GM19452 (cell line): ENCODE data around the gene FILIP1L.

ENCODE experiments used
- ATAC-seq: cut with Tn5 transposase; IDR thresholded peaks from one replicate; pipeline ENCODE4 v1.9.1; 2021; ENCODE audit not compliant: unreplicated experiment

The FILIP1L gene

GRCh38 chr3:100125161-100125938 is 11.0 kb upstream of the FILIP1L start:
- ATAC-seq, result no peak

DNA sequence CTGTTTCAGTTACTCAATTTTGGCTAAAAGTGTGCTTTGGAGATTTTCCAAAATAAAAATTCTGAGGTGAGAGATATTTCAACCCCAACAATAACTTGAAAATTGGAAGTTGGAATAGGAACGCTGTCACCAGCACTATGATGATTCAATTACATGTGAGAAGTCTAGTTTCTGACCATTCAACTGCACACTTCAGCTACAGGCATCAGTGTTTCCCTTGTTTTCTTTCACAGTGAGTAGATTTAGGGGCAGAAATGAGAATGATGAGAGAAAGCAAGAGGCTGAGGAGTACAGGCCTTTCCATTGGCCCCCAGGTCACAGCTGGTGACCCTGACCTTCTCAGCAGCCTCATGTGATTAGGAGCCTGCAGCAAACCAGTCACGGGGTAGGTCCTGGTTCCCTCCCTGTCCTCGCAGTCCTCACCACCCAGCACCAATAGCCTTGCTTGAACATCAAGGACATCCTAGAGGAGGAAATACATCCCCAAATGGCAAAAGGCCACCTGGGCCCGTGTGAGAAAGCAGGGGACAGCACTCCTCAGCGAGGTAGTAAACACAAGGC is 10.0 kb upstream of the FILIP1L start:
- ATAC-seq, result no peak

DNA sequence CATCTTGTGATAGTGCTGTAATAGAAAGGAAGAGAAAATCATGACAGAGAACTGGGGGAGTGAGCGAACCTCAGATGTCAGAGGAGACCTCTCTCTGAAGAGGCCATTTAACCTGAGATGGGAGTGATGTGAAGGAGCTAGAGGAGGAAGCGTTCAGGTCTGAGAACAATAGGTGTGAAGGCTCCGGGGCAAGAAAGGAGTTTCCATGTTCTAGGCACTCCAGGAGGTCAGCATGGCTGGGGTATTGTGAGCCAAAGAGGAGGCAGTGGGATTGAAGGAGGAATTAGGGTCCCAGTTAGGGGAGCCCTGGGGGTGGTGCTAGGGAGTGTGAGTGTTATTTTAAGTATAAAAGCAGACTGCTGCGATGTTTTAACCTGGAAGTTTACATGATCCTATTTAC is 8.8 kb upstream of the FILIP1L start:
- ATAC-seq, result no peak

- ATAC-seq, result no peak
These were observed 8.0 kb upstream of the FILIP1L start for GRCh38 chr3:100122321-100122720.

DNA sequence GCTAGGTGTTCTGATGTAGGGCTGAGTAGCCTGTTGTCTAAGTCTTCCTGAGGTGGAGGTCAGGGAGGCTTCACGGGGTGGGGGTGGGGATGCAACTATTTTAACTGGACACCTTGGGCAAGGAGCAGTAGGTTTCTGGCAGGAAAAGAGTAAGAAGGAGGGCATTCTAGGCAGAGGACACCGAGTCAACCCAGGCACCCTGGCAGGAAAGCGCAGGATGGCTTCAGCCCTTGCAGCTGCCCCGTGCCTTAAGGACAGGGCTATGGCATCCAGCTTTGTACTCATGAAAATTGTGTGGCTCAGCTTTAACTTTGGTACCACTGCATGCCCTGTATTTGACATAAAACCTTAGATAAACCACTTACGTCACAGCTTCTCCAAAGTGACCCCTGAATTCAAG is 6.4 kb upstream of the FILIP1L start:
- no peak for ATAC-seq

DNA sequence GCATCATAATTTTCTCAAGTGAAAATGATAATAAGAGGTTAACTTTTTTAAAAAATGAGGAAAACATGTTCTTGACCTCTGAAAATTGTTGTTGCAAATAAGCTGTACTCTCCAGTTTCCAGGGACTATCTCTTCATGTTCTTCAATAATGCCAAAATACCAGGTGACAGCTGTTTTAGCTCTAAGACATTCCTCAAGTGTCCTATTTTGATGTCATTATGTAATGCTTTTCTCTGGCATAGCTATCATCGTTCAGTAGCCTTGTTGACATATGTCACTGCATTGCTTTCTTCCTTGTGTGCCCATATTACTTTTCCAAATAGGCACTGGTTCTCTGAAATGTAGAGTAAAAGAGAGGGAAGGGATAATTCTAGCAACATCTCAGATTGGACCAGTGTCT is 5.7 kb upstream of the FILIP1L start:
- no peak for ATAC-seq

DNA sequence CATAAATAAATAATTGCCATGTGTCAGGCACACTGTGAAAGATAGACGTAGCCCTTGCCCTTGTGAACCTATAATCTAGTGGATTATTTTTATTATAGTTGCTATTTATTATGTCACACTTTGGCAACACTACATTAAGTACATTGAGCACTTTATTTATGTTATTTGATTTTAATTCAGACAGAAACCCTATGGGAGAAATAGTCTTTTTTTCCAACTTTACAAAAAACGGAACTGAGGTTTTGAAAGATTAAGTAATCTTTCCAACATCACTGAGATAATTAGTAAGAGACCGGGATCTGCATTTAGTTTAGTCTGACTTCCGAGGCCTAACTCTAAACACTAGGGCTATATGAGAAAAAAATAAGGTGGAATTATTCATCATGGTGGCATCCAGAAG is 2.8 kb upstream of the FILIP1L start:
- no peak for ATAC-seq

GRCh38 chr3:100113723-100114412 is 433 bp downstream of the FILIP1L start:
- no peak for ATAC-seq

- no peak for ATAC-seq
These were observed 2.6 kb downstream of the FILIP1L start for GRCh38 chr3:100111728-100112127.

GRCh38 chr3:100110162-100110561 is 4.1 kb downstream of the FILIP1L start:
- ATAC-seq, result no peak

DNA sequence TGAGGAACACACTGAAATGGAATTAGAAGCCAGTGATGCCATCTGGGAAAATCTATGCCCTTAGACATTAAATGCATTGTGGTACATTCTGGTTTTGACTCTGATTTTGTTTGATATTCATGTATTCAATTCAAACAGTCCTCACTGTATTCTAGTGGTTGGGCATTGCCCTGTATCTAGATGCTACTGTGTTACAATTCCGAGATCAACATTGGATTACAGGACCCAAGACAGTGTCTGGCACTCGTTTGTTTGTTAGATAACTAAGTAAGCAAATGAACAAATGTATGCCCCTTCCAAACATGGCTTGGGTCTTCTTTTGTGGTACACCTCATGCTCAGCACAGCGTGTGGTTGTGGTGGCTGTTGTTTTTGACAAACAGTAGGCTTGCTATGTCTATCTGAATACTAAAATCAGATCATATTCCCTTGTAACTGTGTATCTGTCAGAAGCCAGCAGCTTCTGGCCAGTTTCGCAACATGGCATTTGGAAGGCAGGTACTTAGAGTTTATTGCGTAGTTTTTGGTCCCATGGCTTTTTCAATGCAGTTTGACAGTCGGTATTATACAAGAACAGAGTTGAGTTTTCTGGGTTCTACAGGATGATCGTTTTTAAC is 5.7 kb downstream of the FILIP1L start:
- no peak for ATAC-seq

DNA sequence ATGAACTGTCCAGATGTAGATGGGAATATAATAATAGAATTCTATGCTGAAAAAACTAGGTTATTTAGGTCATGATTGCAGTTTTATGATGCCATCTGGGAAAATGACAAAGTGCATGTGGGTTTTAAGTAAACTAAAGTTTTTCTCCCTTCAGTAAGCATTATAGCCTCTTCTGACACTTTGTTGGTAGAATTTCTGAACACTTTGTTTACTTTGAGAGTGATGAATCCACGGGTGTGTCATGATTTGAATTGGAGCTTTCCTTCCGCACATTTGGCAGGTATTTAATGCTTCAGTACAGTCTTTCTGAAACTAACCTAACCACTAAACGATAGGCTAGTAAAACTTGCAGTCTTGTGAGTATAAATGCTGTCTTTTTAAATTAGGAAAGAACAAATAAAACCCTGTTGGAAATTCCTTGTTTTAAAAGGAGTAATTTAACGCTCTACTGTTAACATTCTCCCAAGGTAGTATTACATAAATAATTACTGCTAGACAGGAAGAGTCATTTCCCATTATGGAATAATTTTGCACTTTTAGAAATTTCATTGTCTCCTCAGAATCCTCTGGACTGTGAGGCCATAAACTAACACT is 7.0 kb downstream of the FILIP1L start:
- ATAC-seq, result no peak

- no peak for ATAC-seq
These were observed 7.7 kb downstream of the FILIP1L start for GRCh38 chr3:100106531-100107141.

DNA sequence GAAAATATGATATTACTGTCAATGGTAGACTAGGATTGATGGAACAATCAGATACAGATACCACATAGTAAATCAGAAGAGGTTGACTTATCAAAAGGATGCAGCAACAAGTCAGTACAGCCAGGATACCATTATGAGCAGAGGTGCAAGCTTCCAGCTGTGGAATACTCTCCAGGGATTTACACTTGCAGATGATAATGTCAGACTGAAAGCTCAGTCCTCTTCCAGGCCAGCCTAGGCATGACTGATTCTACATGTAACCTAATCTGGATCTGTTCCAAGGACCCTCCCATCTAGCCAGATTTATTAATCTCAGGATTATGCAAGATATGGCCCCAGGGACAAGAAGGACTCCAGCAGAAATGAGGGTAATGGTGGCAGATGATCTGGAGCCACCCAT is 8.2 kb downstream of the FILIP1L start:
- ATAC-seq, result no peak

DNA sequence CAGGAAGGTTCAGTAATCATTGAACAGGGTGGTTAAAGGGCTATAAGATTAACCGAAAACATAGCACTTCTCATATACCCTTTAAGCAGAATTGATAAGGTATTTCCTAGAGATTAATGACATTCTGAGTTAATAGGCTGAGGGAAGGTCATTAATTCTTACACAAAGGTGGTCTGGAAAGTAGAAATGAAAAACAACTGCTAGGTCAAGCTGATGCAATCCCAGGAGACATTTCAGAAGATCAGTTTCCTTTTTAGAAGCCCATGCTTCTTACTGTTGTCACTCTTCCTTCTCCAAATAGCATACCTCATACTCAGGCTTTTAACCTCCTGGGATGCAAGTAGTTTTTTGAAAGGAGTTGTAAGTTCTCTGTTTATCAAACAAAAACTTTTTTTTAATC is 8.8 kb downstream of the FILIP1L start:
- ATAC-seq, result no peak

DNA sequence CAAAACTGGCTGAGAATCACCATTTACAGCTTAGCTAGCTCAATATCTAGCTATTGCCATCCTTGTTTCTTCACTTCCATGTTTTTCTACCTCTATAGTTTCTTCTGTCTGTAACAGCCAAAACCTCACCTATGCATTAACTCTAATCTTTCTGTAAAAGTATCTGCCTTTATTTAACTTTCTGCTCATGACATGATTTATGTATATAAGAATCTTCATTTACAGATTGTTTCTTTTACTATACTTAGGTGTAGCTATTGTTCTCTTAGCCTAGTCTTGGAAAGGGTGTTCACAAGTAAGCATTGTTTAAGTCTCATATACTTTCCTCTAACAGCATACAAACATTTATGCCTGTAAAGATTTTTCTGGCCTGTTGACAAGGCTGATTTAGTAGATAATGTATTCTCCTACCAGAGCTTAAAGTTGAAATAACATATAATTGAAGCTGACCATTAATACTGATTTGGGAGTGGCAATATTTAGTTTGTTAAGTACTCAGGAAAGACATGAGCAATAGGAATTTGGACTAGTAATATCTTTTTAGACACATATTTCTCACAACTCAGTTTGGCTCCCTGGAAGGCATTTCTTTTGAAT is 9.4 kb downstream of the FILIP1L start:
- no peak for ATAC-seq

- ATAC-seq, result peak; percentile 44
These were observed 9.9 kb downstream of the FILIP1L start for GRCh38 chr3:100104442-100104798.

DNA sequence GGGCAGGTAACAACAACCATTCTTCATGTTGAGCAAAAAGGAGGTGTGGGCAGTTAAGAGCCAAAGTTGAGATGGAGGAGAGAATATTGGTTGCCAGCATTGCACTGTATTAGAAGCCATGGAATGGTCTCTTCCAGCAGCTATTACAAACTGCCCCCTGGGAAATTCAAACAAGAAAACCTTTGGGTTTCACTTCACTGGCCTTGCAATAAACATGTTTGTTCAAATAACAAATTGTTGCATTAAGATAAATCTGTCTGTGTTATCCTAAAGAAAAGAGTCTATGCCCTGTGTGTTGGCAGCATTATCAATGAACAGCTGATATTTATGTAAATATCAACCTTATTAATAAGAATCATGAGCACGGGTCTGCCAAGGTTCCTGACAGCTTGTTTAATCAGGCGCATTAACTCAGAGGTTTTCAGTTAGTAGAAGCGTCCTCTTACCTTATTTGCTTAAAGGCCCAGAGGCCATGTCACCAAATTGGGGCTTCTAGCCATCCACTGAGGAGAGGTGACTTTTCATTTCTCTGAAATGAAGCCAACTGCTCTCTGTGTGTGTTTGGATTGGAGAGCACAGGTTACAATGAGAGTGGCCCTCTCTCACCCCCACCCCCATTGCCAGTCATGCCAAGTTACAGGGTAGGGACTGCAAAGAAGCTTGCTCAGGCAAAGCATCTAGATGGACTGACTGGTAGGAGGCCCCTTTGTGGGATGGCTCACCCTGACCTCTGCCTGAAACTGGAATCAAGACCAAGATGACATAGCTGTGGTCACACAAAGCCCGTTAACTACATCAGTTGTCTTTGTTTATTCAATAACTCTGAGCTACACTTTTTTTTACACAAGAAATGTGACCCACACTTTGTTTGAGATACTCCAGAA is 10.5 kb downstream of the FILIP1L start:
- ATAC-seq, result peak; percentile 88

GRCh38 chr3:100102757-100103156 is 11.5 kb downstream of the FILIP1L start:
- ATAC-seq, result no peak

DNA sequence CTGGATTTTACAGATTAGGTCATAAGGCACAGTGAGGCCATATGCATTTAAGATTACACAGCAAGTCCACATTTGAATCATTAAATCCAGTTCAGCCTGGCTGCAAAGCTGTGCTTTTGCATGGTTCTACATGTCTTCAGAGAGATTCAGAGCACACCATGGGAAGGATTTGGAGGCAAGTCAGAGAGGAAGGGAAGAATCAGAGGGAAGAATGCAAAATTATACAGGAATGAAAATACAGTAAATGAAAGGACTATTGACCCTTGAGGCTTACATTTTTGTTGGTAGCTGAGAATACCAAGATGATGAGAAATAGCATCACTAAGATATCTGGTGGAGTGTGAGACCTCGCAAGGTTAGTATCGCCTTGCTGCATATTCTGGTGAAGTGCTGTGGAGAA is 13.9 kb downstream of the FILIP1L start:
- ATAC-seq, result no peak
